Fibroblast of skin of left biceps (primary cell): Measurements from ENCODE around the gene SARDH.
"Not testable (repeated sequence)": the region's sequence is repeated elsewhere in the genome, so short reads cannot be mapped to it uniquely, and the experiment has no call there.

Experiments used
- DNase-seq, 2 experiments: peaks; one replicate each; pipeline ENCODE4 v3.0.0-alpha.2; 2013; ENCODE audit warnings: low read depth in 2 of 2

SARDH gene

DNA sequence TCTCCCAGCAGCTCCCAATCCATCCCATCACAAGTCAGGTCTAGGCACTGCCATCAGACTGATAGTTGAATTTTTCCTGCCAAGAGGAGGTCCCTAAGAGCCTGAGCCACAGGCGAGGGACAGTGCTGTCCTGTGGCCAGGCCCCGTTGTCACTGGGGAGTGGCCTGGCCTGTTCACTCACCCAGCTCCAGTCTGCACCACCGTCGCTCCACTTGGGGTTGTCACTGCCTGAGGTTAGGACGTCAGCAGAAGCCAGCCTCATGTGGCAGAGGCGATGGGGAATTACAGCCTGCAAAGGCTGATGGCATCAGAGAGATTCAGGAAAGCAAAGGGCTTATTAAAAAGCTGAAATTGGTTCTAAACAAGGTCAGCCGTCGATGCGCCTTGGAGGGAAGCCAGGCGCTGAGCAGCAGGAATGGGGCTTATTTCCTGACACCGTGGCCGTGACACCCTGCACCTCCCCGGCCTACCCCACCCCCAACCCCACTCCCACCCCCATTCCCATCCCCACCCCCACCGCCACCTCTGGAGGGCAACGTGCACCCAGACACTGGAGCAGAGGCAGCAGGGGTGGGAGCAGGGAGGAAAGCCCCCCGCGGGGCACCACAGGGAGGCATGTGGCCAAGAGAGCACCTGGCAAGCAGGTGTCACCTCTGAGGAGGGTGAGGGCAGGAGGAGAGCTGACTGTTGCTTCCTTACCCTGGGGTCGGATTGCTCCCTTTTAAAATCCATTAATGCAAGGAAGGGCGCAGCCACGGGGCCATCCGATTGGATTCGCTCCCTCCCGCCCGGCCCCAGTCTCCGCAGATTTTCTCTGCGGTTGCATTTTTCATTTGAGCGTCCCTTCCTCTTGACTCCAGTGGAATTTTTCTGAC lies 105.1 kb downstream of the SARDH start:
- no peak for DNase-seq

DNA sequence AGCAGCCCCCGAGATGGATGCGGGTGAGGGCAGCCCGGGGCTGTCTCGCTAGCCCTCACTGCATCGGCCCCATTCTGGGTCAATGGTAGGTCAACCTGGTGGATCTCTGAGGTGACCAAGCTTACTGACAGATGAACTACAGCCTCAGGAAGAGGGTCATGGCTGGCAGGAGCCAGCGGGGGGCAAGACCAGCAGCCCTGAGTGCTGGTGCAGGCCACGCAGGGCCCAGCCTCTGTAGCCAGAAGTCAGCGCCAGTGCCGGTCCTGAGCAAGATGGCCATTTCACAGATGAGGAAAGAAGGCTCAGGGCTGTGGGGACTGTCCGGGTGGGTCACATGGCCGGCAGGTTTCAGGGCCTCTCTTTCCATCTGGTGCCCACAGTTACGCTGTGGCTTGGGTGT lies 107.0 kb downstream of the SARDH start:
- no peak for DNase-seq

DNA sequence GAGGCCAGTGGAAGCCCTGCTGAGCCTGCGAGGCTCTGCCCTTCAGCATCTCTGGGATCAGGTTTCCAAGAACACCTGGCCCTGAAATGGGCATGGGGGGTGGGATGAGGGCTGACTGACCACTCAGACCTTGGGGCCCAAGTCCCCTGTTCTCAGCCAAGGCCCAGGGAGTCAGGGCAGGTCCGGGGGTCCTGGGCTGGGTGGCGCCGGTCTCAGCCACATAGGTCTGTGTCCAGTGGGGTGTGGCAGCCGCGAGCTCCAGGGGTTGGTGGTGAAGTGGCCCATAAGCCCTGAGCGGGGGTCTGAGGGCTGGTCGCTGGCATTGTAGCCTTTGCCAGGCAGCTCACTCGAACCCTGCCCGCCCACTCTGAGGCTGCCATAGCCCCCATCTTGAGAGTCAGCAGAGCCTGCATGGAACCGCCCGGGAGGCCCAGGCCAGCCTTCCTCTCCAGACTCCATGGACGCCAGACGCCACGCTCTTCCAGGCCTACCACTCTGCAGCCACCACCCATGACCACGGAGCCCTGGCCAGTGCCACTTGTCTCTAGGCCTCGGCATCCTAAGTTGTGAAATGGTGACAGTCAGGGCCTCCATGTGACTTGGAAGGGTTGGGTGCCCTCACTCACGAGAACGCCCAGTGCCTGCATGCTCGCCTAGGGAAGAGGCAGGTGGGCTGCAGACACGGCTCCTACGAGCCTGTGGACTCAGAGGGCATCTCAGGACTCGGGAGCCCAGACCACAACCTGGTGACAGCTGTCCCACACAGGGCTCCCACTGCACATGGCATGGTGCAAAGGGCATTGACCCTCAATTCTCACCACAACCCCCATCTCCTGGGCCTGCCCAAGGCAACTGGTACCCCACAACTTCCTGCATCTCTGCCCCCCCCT lies 108.7 kb downstream of the SARDH start:
- DNase-seq: no peak

DNA sequence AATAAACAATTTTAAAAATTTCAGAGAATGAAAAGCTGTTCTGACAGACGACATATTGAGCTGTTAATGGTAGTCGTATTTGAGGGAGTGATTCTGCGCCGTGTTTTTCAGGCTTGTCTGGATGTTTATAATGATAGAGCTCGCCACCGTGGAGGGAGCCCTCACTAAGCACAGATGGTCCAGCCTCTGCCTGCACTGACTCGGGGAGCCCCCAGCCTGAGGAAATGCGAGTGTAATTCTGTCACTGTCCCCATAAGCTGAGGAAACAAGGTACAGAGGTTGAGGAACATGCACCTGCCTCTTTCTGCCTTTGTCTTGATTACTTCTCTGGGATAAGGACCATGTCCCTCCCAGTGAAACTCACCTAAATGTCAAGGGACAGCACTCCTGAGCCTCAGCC lies 109.4 kb downstream of the SARDH start:
- no peak for DNase-seq

DNA sequence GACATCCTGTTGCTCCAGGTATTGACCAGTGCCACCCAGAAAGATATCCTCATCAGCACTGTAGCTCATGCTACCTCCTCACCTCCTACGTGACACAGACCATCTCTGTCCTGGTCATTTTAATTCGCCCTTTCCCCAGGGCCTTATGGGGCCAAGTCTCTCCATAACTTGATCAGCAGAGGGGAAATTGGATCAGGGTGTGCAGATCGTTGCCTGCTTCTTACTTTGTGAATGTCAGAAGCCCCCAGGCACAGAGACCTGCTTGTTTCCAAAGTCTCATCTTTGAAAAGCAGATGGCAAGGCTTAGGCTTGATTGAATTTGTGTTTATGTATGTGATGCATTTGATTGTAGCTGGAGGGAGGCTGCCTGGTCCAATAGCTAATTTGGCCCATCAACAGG lies 110.8 kb downstream of the SARDH start:
- DNase-seq: no peak

DNA sequence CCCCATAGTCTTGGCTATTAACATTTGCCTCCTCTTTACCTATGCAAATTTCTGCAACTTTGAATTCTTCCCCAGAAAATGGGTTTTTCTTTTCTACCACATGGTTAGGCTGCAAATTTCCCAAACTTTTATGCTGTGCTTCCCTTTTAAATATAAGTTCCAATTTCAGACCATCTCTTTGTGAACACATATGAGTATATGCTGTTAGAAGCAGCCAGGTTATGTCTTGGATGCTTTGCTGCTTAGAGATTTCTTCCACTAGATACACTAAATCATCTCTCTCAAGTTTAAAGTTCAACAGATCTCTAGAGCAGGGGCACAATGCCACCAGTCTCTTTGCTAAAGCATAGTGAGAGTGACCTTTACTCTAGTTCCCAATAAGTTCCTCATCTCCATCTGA lies 112.1 kb downstream of the SARDH start:
- not testable (repeated sequence) for DNase-seq

DNA sequence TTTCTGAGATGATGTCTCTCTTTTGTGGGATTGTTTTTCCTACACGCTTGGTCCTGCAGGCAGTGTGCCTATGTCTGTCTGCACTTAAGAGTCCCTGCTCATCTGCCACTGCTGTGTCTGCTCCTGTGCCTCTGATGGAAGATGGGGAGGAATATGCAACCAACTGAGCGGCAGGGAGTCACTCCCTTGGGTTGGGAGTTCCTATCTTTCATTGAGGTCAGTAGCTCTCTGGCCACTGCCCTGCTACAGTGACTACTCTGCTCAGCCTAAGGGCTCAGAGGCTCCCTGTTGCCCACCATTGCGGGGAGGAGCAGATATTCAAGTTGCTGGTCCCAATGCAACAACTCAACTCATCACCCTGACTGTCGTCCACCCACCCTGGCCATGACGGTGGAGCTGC lies 115.6 kb downstream of the SARDH start:
- no peak for DNase-seq

DNA sequence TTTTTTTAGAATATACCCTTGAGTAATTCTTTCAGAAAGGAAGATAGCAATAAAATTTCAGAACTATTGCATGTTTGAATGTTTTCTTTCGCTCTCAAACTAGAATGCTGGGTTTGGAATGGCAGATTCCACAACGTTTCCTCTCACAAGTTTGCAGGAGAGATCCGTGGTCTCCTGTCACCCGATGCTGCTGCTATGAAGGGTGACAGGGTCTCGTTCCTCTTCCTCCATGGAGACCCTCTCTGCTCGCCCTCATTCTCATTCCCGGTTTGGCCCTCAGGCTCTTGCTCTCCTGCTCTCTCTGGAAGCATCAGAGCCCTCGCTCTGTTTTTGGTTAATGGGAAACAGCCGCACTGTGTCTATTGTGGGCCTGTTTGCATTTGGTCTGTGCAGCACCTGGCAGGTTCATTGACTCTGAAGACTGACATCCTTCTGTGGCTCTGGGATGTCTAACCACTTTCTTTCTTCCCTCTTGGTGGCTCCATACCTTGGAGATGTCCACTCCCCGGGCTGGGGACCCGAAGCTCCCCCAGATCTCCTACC lies 116.4 kb downstream of the SARDH start:
- DNase-seq: no peak

DNA sequence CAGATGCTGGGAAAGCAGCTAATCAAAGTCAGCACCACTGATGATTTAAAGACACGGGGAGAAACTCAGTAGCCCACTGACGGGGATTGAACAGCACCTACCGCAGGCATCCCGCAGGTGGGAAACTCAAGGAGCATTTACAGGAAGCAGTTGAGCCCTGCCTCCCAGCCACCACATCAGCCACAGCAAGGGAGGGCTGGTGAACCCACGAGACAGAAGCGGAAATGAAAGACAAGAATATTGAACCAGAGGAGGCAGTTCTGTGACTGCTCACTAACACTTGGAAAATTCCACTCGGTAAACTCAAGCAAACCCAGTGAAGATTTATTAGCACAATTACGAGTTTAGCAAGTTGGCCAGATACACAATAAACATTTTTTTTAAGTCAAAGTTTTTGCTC lies 118.4 kb downstream of the SARDH start:
- DNase-seq: no peak

DNA sequence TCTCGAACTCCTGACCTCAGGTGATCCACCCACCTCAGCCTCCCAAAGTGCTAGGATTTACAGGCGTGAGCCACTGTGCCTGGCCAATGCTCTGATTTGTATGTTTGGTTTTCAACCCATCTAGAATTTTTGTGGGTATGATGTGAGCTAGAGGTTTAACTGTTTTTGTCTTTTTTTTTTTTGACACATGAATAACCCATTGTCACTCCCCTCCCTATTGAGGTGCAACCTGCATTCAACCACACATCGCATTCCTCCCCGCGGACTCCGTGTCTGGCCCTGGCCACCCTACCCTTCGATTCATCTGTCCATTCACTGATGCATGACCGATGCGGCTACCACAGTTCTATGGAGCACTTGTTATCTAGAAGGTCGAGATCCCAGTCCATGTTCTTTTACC lies 119.4 kb downstream of the SARDH start:
- no peak for DNase-seq

DNA sequence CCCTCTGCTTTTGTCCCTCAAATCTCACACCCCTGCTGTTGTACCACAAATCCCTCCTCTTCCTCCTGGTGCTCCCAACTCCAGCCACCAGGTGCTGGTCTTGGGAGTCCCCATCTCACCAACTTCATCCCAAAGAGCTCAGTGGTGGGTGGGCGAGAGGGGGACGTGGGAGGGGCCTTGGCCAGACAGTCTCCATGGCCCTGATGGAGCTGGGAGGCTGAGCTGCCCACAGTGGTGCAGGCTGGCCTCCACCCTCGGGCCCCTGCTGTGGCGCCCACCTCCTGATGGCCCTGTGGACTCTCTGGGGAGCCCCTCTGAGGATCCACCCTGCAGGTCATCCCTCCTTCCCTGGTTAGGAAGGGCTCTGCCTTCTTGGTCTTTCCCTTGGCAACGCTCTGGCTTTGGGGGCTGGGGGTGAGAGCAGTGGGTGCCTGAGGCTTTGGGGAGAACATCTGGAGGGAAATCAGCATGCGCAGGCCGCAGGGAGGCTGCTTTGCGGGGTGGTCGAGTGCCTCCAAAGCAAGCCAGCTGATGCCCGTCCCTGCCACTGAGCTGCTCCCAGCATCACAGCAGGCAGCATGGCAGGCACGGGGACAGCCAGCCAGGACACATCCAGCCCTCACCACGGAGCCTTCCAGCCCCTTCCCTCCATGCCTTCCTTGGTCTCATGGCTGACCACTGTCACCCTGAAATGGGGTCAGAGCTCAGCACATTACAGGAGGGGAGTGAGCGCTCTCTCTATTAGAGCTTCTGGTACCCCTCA lies 121.3 kb downstream of the SARDH start:
- no peak for DNase-seq

DNA sequence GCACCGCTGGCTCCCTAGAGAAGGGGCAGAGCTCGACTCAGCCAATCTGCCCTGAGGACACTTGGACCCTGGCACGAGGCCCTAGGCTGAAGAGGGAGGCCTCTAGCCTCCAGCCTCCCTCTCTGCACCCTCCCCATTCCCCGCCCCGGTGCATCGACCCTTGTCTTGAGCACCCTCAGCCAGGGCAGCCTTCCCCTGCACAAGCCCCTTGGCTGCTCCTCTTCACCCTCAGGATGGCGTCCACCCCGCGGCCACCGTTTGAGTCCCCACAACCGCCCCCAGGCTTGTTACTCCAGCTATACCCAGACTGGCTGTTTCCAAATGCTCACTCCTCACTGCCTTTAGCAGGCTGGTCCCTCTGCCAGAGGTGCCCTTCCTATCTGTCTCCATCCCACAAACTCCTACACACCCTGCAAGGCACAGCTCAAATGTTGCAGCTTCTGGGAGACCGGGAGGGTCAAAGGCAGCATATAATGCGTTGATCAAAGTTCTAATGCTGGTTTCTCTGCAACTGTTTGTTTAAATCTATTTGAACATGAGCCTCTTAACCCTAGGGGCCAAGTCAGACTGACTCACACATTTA lies 122.5 kb downstream of the SARDH start:
- no peak for DNase-seq

DNA sequence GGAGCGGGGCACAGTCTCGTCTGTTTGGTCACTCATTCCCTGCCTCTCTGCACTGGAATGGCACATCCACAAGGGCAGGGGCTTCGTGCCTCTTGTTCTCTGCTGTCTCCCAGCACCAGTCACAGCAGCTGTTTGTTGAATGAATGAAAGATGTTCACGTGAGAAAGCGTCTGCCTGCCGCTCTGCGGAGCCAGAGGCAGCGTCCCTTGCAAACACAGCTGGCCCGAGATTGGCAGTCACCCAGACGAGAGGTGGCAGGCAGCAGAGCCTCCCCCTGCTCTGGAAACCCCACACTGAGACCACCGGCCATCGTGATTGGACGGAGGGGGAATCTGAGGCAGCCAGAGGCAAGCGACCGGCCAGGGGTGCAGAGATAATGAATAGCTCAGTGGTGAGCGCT lies 123.0 kb downstream of the SARDH start:
- DNase-seq: no peak

DNA sequence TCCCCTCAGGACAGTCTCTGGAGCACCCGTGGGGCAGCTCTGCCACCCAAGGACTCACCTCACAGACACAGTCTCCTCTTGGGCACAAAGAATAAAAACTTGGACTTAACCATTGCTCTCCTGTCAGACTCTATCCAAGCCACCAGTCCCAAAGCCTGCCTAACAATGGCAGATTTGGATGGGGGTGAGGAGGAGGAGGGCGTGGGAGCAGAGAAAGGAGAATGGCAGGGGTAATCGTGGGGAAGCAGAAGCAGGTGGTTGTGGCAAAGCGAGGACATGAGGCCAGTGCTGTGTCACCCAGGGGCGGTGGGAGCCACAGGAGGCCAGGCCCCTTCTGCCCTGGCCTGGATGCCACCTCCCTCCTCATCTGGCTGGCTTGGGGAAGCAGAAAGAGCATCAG lies 123.5 kb downstream of the SARDH start:
- DNase-seq: no peak

DNA sequence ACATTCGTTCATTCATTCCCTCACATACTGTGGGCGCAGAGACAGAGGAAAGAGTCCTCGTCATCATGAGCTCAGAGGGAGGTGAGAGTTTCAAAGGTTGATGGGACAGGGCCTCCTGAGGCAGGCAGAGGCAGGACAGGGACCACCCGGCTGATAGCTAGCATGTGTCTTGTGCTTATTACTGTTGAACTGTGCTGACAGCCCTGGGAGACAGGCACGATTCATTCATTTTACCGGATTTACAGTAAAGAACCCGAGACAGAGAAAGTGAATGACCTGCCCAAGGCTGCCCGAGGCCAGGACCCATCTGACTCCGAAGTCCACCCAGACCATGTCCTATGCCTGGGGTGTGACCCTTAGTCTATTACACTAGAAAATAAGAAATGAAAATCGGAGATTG lies 124.1 kb downstream of the SARDH start:
- DNase-seq: no peak
